Spleen (tissue), 7 donors: ENCODE measurements around the gene MRPL21.

ENCODE experiments used
- POLR2A ChIP-seq, 3 donors: fragments of 450-650 bp; IDR thresholded peaks; one replicate each; pipeline ENCODE4 v1.5.1; 2017; ENCODE audit warnings: antibody characterized with exemption in 3 of 3, mild to moderate bottlenecking in 1 of 3
- TF ChIP-seq, protein P1 (sequence below), 11 experiments: fragments of 200-600 bp in 7 of 11; fragments of 450-650 bp in 4 of 11; sonication (generic) in 4 of 11; IDR thresholded peaks in 8 of 11; conservative IDR thresholded peaks in 3 of 11; 1 replicate in 7 of 11; 2 replicates in 4 of 11; pipeline versions ENCODE4 v1.4.0 to v1.8.0; 2016 to 2021; ENCODE audit warnings: antibody characterized with exemption in 11 of 11, inconsistent platforms in 4 of 11, mild to moderate bottlenecking in 1 of 11
- donor health status: DM: no; HTN: no; CAD: no; lungs with moderate emphysema.
- donor health status: DM: no; HTN: no; CAD: no.
- donor health status: DM: no; HTN: no; CAD: no.

- TF ChIP-seq, protein P1, sequence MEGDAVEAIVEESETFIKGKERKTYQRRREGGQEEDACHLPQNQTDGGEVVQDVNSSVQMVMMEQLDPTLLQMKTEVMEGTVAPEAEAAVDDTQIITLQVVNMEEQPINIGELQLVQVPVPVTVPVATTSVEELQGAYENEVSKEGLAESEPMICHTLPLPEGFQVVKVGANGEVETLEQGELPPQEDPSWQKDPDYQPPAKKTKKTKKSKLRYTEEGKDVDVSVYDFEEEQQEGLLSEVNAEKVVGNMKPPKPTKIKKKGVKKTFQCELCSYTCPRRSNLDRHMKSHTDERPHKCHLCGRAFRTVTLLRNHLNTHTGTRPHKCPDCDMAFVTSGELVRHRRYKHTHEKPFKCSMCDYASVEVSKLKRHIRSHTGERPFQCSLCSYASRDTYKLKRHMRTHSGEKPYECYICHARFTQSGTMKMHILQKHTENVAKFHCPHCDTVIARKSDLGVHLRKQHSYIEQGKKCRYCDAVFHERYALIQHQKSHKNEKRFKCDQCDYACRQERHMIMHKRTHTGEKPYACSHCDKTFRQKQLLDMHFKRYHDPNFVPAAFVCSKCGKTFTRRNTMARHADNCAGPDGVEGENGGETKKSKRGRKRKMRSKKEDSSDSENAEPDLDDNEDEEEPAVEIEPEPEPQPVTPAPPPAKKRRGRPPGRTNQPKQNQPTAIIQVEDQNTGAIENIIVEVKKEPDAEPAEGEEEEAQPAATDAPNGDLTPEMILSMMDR (IDR thresholded peaks at IDR 0.05 in 8 of 11, conservative IDR thresholded peaks at IDR 0.05 in 3 of 11), result peak in 1 of 11 experiments; percentile 12
- peak; percentile 56 to 72 (median 57) for TF ChIP-seq POLR2A (IDR thresholded peaks at IDR 0.05)
These were observed at the start of gene MRPL21, which contains the start of gene IGHMBP2 for GRCh38 chr11:68903288-68904247.
